ENCODE data around the gene ACOT2.
"Not testable (repeated sequence)": the region's sequence is repeated elsewhere in the genome, so short reads cannot be mapped to it uniquely, and the experiment has no call there.

The ACOT2 gene

GRCh38 chr14:73569185-73569958 is at the start of gene ACOT2:
Gene ACOT2, plus strand, starts transcription at chr14:73569213. Its CDS starts 28 bp downstream, at chr14:73569241.
- peak; percentile 77 to 85 for DNase-seq

GRCh38 chr14:73521229-73521628 is 47.8 kb upstream of the ACOT2 start:
- no peak for DNase-seq

- DNase-seq: no peak
These were observed 44.5 kb upstream of the ACOT2 start for GRCh38 chr14:73524493-73524892.

GRCh38 chr14:73526036-73526984 is 42.7 kb upstream of the ACOT2 start:
- DNase-seq: no peak

GRCh38 chr14:73529356-73529755 is 39.7 kb upstream of the ACOT2 start:
- DNase-seq: not testable (repeated sequence)

GRCh38 chr14:73531971-73532370 is 37.0 kb upstream of the ACOT2 start:
- DNase-seq: not testable (repeated sequence)

GRCh38 chr14:73537244-73538045 is 31.6 kb upstream of the ACOT2 start:
- peak in 1 of 2 donors; percentile 4 for DNase-seq

GRCh38 chr14:73539017-73539416 is 30.0 kb upstream of the ACOT2 start:
- peak in 1 of 2 donors; percentile 29 for DNase-seq

GRCh38 chr14:73542961-73543360 is 26.1 kb upstream of the ACOT2 start:
- not testable (repeated sequence) for DNase-seq

GRCh38 chr14:73545353-73545752 is 23.7 kb upstream of the ACOT2 start:
- not testable (repeated sequence) for DNase-seq

- not testable (repeated sequence) for DNase-seq
These were observed 19.9 kb upstream of the ACOT2 start for GRCh38 chr14:73549097-73549496.

GRCh38 chr14:73549889-73550524 is 19.0 kb upstream of the ACOT2 start:
- peak in 1 of 2 donors; percentile 63 for DNase-seq

GRCh38 chr14:73553845-73554244 is 15.2 kb upstream of the ACOT2 start:
- DNase-seq: no peak

GRCh38 chr14:73557201-73557600 is 11.8 kb upstream of the ACOT2 start:
- DNase-seq: not testable (repeated sequence)

- not testable (repeated sequence) for DNase-seq
These were observed 10.8 kb upstream of the ACOT2 start for GRCh38 chr14:73558238-73558637.

GRCh38 chr14:73562256-73562655 is 6.8 kb upstream of the ACOT2 start:
- not testable (repeated sequence) for DNase-seq

- DNase-seq: peak in 1 of 2 donors; percentile 41
These were observed 6.3 kb upstream of the ACOT2 start for GRCh38 chr14:73562696-73563095.

GRCh38 chr14:73566431-73566830 is 2.6 kb upstream of the ACOT2 start:
- not testable (repeated sequence) for DNase-seq

- not testable (repeated sequence) for DNase-seq
These were observed 2.1 kb upstream of the ACOT2 start for GRCh38 chr14:73566935-73567334.

- DNase-seq: no peak
These were observed 1.7 kb upstream of the ACOT2 start for GRCh38 chr14:73567358-73567757.

- no peak for DNase-seq
These were observed 795 bp upstream of the ACOT2 start for GRCh38 chr14:73567951-73568885.

Data from inflammatory macrophage treated with lipopolysaccharide for 1 hour (primary cell).